PC-9 (cell line): ENCODE measurements around the gene UBAC1.

Experiments used
- CTCF ChIP-seq: fragments of 200-600 bp; sonication (generic); conservative IDR thresholded peaks from 2 replicates; pipeline ENCODE4 v1.6.1; 2017; ENCODE audit warnings: mixed run types, antibody characterized with exemption, mild to moderate bottlenecking, moderate library complexity
- EZH2 ChIP-seq: fragments of 200-600 bp; sonication (generic); IDR thresholded peaks from 2 replicates; pipeline ENCODE4 v1.8.0; 2017; ENCODE audit warnings: antibody characterized with exemption, low read depth

DNA sequence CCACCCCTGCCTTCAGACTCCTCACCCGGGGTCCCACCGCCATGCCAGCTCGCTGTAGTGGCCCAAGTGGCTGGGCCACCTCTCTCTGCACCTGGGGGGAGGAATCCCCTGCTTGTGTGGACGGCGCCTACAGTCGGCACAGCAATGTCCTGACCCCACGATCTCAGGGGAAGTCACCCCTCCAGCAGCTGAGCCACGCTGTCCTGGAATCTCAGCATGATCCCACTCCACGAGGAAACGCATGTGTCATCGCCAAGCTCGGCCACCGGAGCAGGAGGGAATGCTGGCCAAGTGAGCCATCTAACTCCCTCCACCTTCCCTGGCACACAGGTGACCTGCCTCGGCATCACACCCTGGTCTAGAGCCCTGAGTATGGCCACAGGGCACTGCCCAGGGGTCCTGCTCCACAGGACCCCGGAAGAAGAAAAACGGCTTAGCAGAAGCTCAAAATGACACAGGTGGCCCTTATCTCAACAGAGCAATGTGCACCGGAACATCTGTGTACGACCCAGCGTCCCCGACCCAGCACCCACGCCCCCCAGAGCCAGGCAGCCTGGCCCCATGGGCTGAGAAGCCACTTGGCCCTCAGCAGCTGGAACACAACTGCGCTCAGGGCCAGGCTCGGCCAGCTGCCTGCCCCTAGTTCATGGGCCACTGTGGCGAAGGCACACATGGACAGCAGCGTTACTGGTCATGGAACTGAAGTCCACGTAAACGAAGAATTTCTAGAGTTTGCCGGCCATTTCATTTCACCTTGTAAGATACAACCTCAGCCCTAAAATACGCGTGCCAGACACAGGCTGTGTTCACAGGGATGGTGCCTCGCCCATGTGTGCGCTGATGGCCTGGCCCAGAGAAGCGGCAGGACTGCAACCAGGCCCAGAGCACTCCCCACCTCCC lies 30.5 kb downstream of the UBAC1 start:
- no peak for TF ChIP-seq CTCF
- TF ChIP-seq EZH2: no peak
